Measurements from ENCODE around the gene PHGDH.

- TF ChIP-seq GATA3 (IDR thresholded peaks at IDR 0.05; ENCODE audit: low read depth, low read length): no peak
- TF ChIP-seq GATA2 (IDR thresholded peaks at IDR 0.05; ENCODE audit: low read depth, low read length): no peak
Observed at GRCh38 chr1:119742677-119743076, 30.9 kb downstream of the PHGDH start.

Data from SH-SY5Y (cell line).